WTC11 (cell line): ENCODE results near the gene LRRC49. TPM values are rescaled to one million over a fixed set of nuclear protein-coding genes. Genes with fewer than 3 reads are reported as not detected.

Experiments used
- ATAC-seq: fragments of 200-7000 bp; cut with Tn5 transposase; 2 replicates; pipeline ENCODE4 v1.10.0; 2021; ENCODE audit warnings: mild to moderate bottlenecking, moderate library complexity
- CTCF ChIA-PET: fragments of 300-600 bp; sonication (Branson Sonifier 250); formaldehyde crosslinking; loops from one replicate; lab custom pipeline; 2021; ENCODE audit warnings: antibody characterized with exemption; lab: Charles Lee
- POLR2A ChIA-PET: fragments of 350-600 bp; sonication (Branson Sonifier 250); formaldehyde crosslinking; loops from one replicate; lab custom pipeline; 2021; ENCODE audit warnings: antibody characterized with exemption; lab: Charles Lee
- DNase-seq: peaks from one replicate; pipeline ENCODE4 v3.0.0; 2021; ENCODE audit warnings: low spot score
- H3K27ac Mint-ChIP-seq: 2 replicates; pipeline ENCODE4 v1.8.0; 2021; ENCODE audit warnings: mixed read lengths
- H3K27me3 Mint-ChIP-seq: 2 replicates; pipeline ENCODE4 v1.8.0; 2021; ENCODE audit warnings: low read depth, mild to moderate bottlenecking, moderate library complexity, mixed read lengths
- H3K36me3 Mint-ChIP-seq: 2 replicates; pipeline ENCODE4 v1.8.0; 2021; ENCODE audit warnings: mixed read lengths
- H3K4me1 Mint-ChIP-seq: 2 replicates; pipeline ENCODE4 v1.8.0; 2022; ENCODE audit warnings: mixed read lengths
- H3K4me3 Mint-ChIP-seq: 2 replicates; pipeline ENCODE4 v1.8.0; 2021; ENCODE audit warnings: mild to moderate bottlenecking, moderate library complexity, mixed read lengths
- H3K9me3 Mint-ChIP-seq: 2 replicates; pipeline ENCODE4 v1.8.0; 2021; ENCODE audit warnings: mixed read lengths
- CREM ChIP-seq: sonication (generic); formaldehyde crosslinking; IDR thresholded peaks from 2 replicates; pipeline ENCODE4 v1.8.1; 2022; ENCODE audit warnings: mild to moderate bottlenecking, missing genetic modification reagents, moderate library complexity
- ELF4 ChIP-seq: sonication (generic); formaldehyde crosslinking; IDR thresholded peaks from 2 replicates; pipeline ENCODE4 v1.8.1; 2022; ENCODE audit warnings: low read depth, mild to moderate bottlenecking, moderate library complexity, missing genetic modification reagents
- FOXK1 ChIP-seq: sonication (generic); formaldehyde crosslinking; IDR thresholded peaks from 2 replicates; pipeline ENCODE4 v1.8.0; 2022; ENCODE audit warnings: mild to moderate bottlenecking, moderate library complexity, missing genetic modification reagents
- GABPB1 ChIP-seq: sonication (generic); formaldehyde crosslinking; IDR thresholded peaks from 2 replicates; pipeline ENCODE4 v1.8.1; 2023; ENCODE audit warnings: mild to moderate bottlenecking, missing genetic modification reagents
- GRHL2 ChIP-seq: fragments of 250-450 bp; sonication (Bioruptor Pico); IDR thresholded peaks from 2 replicates; pipeline ENCODE4 v1.8.0; 2022; ENCODE audit warnings: mild to moderate bottlenecking, moderate library complexity; ENCODE audit not compliant: insufficient replicate concordance, severe bottlenecking
- HMGA2 ChIP-seq: fragments of 250-450 bp; sonication (Bioruptor Pico); IDR thresholded peaks from 2 replicates; pipeline ENCODE4 v1.4.0; 2021; ENCODE audit warnings: mild to moderate bottlenecking, moderate library complexity
- JAZF1 ChIP-seq: fragments of 250-450 bp; sonication (Bioruptor Pico); IDR thresholded peaks from 2 replicates; pipeline ENCODE4 v1.9.0; 2021; ENCODE audit warnings: moderate library complexity, mild to moderate bottlenecking, inconsistent platforms
- SP1 ChIP-seq: sonication (generic); formaldehyde crosslinking; conservative IDR thresholded peaks from 2 replicates; pipeline ENCODE4 v1.8.1; 2022; ENCODE audit warnings: missing genetic modification reagents
- TEAD1 ChIP-seq: sonication (generic); formaldehyde crosslinking; IDR thresholded peaks from 2 replicates; pipeline ENCODE4 v1.8.0; 2022; ENCODE audit warnings: mild to moderate bottlenecking, missing genetic modification reagents
- ZBTB21 ChIP-seq: sonication (generic); formaldehyde crosslinking; IDR thresholded peaks from 2 replicates; pipeline ENCODE4 v1.8.1; 2023; ENCODE audit warnings: mild to moderate bottlenecking, missing genetic modification reagents, borderline replicate concordance
- ZNF138 ChIP-seq: sonication (generic); formaldehyde crosslinking; conservative IDR thresholded peaks from 2 replicates; pipeline ENCODE4 v1.8.1; 2022; ENCODE audit warnings: mild to moderate bottlenecking, moderate library complexity, missing genetic modification reagents
- ZNF232 ChIP-seq: sonication (generic); formaldehyde crosslinking; IDR thresholded peaks from 2 replicates; pipeline ENCODE4 v1.8.0; 2022; ENCODE audit warnings: mild to moderate bottlenecking, missing genetic modification reagents
- ZNF423 ChIP-seq: fragments of 250-450 bp; sonication (Bioruptor Pico); IDR thresholded peaks from 2 replicates; pipeline ENCODE4 v2.1.2; 2022; ENCODE audit warnings: mild to moderate bottlenecking, moderate library complexity
- total RNA-seq: library from RNA; stranded (reverse); gene quantifications from 3 replicates; pipeline ENCODE4 v1.2.3, GENCODE V29; 2021
- TF ChIP-seq, protein P1 (sequence below): fragments of 250-450 bp; sonication (Bioruptor Pico); IDR thresholded peaks from 2 replicates; pipeline ENCODE4 v1.8.0; 2021; ENCODE audit warnings: mild to moderate bottlenecking
- TF ChIP-seq, protein P2 (sequence below): fragments of 200-600 bp; IDR thresholded peaks from 2 replicates; pipeline ENCODE4 v1.8.0; 2022; ENCODE audit warnings: antibody characterized with exemption
- TF ChIP-seq, protein P3 (sequence below): sonication (generic); formaldehyde crosslinking; IDR thresholded peaks from 2 replicates; pipeline ENCODE4 v1.8.0; 2022; ENCODE audit warnings: mild to moderate bottlenecking, missing genetic modification reagents
- TF ChIP-seq, protein P4 (sequence below): fragments of 250-450 bp; sonication (Bioruptor Pico); IDR thresholded peaks from 2 replicates; pipeline ENCODE4 v1.9.0; 2021; ENCODE audit warnings: mild to moderate bottlenecking
- TF ChIP-seq, protein P5 (sequence below): fragments of 250-450 bp; sonication (Bioruptor Pico); IDR thresholded peaks from 2 replicates; pipeline ENCODE4 v1.9.0; 2021; ENCODE audit warnings: mild to moderate bottlenecking, borderline replicate concordance
- TF ChIP-seq, protein P6 (sequence below): fragments of 250-450 bp; sonication (Bioruptor Pico); IDR thresholded peaks from 2 replicates; pipeline ENCODE4 v1.9.0; 2021; ENCODE audit warnings: moderate library complexity, mild to moderate bottlenecking, inconsistent platforms, borderline replicate concordance
- TF ChIP-seq, protein P7 (sequence below): sonication (generic); formaldehyde crosslinking; IDR thresholded peaks from 2 replicates; pipeline ENCODE4 v1.8.0; 2022; ENCODE audit warnings: mild to moderate bottlenecking, missing genetic modification reagents
- TF ChIP-seq, protein P8 (sequence below): fragments of 250-450 bp; sonication (Bioruptor Pico); IDR thresholded peaks from 2 replicates; pipeline ENCODE4 v2.1.2; 2022; ENCODE audit warnings: mild to moderate bottlenecking, moderate library complexity
- TF ChIP-seq, protein P9 (sequence below): sonication (generic); formaldehyde crosslinking; IDR thresholded peaks from 2 replicates; pipeline ENCODE4 v1.8.1; 2022; ENCODE audit warnings: low read depth, missing genetic modification reagents, borderline replicate concordance
- TF ChIP-seq, protein P10 (sequence below): sonication (generic); formaldehyde crosslinking; IDR thresholded peaks from 2 replicates; pipeline ENCODE4 v1.8.0; 2022; ENCODE audit warnings: mild to moderate bottlenecking, missing genetic modification reagents

LRRC49 gene
- total RNA-seq, 1 experiment from 2014 or later: 6.9 TPM

DNA sequence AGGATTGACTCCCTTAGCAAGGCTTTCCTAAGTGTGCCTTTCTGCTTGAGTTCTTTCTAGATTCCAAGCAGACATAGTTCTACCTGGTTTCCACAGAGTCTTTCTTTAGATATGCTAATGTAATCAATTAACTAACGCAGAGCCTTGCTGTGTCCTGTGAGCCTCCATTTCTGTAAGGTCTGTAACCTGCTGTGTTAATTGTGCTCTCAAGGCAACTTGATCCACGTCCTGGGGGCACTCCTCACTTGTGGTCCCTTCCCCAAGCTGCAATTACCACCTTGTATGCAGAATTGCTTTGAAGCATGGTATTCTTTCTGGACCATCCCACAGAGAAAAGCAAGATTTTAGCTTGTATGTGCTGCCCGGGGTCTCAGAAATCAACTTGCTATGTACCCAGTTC is 193.2 kb downstream of the LRRC49 start:
- H3K9me3 Mint-ChIP-seq: peaks cover 14% of the 10 kb centered on the region
- POLR2A ChIA-PET: no interaction called here
- no peak overlapping the region for H3K27ac Mint-ChIP-seq
- CTCF ChIA-PET: interaction anchor here (1.2 kb wide), 1 partner anchor 74 kb away, joined by 4 read pairs; no protein-coding TSS in a partner anchor
- peak; percentile 97 for ATAC-seq
- peaks cover 22% of the 10 kb centered on the region for H3K4me1 Mint-ChIP-seq
- peaks cover 5% of the 10 kb centered on the region for H3K36me3 Mint-ChIP-seq
- H3K27me3 Mint-ChIP-seq: peaks cover 99% of the 10 kb centered on the region
- H3K4me3 Mint-ChIP-seq: peak overlapping the region; percentile 20; the same call in 1 of the 2 replicates
- DNase-seq: peak; percentile 44
- peak; percentile 50; the same call in 1 of the 2 replicates for TF ChIP-seq FOXK1
- TF ChIP-seq, protein P1, sequence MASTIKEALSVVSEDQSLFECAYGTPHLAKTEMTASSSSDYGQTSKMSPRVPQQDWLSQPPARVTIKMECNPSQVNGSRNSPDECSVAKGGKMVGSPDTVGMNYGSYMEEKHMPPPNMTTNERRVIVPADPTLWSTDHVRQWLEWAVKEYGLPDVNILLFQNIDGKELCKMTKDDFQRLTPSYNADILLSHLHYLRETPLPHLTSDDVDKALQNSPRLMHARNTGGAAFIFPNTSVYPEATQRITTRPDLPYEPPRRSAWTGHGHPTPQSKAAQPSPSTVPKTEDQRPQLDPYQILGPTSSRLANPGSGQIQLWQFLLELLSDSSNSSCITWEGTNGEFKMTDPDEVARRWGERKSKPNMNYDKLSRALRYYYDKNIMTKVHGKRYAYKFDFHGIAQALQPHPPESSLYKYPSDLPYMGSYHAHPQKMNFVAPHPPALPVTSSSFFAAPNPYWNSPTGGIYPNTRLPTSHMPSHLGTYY: no peak
- TF ChIP-seq JAZF1: no peak
- peak; percentile 48; the same call in 1 of the 2 replicates for TF ChIP-seq ZNF423 (CRISPR knock-in tag)
- TF ChIP-seq, protein P2, sequence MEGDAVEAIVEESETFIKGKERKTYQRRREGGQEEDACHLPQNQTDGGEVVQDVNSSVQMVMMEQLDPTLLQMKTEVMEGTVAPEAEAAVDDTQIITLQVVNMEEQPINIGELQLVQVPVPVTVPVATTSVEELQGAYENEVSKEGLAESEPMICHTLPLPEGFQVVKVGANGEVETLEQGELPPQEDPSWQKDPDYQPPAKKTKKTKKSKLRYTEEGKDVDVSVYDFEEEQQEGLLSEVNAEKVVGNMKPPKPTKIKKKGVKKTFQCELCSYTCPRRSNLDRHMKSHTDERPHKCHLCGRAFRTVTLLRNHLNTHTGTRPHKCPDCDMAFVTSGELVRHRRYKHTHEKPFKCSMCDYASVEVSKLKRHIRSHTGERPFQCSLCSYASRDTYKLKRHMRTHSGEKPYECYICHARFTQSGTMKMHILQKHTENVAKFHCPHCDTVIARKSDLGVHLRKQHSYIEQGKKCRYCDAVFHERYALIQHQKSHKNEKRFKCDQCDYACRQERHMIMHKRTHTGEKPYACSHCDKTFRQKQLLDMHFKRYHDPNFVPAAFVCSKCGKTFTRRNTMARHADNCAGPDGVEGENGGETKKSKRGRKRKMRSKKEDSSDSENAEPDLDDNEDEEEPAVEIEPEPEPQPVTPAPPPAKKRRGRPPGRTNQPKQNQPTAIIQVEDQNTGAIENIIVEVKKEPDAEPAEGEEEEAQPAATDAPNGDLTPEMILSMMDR: no peak
- TF ChIP-seq CREM (CRISPR knock-in tag): no peak
- no peak for TF ChIP-seq GRHL2
- TF ChIP-seq, protein P3, sequence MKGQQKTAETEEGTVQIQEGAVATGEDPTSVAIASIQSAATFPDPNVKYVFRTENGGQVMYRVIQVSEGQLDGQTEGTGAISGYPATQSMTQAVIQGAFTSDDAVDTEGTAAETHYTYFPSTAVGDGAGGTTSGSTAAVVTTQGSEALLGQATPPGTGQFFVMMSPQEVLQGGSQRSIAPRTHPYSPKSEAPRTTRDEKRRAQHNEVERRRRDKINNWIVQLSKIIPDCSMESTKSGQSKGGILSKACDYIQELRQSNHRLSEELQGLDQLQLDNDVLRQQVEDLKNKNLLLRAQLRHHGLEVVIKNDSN (CRISPR knock-in tag): no peak
- TF ChIP-seq, protein P4, sequence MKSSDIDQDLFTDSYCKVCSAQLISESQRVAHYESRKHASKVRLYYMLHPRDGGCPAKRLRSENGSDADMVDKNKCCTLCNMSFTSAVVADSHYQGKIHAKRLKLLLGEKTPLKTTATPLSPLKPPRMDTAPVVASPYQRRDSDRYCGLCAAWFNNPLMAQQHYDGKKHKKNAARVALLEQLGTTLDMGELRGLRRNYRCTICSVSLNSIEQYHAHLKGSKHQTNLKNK (CRISPR knock-in tag): 0 out of 2 replicates have a peak, but pooled peaks have one; percentile 32
- TF ChIP-seq, protein P5, sequence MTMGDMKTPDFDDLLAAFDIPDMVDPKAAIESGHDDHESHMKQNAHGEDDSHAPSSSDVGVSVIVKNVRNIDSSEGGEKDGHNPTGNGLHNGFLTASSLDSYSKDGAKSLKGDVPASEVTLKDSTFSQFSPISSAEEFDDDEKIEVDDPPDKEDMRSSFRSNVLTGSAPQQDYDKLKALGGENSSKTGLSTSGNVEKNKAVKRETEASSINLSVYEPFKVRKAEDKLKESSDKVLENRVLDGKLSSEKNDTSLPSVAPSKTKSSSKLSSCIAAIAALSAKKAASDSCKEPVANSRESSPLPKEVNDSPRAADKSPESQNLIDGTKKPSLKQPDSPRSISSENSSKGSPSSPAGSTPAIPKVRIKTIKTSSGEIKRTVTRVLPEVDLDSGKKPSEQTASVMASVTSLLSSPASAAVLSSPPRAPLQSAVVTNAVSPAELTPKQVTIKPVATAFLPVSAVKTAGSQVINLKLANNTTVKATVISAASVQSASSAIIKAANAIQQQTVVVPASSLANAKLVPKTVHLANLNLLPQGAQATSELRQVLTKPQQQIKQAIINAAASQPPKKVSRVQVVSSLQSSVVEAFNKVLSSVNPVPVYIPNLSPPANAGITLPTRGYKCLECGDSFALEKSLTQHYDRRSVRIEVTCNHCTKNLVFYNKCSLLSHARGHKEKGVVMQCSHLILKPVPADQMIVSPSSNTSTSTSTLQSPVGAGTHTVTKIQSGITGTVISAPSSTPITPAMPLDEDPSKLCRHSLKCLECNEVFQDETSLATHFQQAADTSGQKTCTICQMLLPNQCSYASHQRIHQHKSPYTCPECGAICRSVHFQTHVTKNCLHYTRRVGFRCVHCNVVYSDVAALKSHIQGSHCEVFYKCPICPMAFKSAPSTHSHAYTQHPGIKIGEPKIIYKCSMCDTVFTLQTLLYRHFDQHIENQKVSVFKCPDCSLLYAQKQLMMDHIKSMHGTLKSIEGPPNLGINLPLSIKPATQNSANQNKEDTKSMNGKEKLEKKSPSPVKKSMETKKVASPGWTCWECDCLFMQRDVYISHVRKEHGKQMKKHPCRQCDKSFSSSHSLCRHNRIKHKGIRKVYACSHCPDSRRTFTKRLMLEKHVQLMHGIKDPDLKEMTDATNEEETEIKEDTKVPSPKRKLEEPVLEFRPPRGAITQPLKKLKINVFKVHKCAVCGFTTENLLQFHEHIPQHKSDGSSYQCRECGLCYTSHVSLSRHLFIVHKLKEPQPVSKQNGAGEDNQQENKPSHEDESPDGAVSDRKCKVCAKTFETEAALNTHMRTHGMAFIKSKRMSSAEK (CRISPR knock-in tag): no peak
- TF ChIP-seq ZBTB21 (CRISPR knock-in tag): no peak
- TF ChIP-seq, protein P6, sequence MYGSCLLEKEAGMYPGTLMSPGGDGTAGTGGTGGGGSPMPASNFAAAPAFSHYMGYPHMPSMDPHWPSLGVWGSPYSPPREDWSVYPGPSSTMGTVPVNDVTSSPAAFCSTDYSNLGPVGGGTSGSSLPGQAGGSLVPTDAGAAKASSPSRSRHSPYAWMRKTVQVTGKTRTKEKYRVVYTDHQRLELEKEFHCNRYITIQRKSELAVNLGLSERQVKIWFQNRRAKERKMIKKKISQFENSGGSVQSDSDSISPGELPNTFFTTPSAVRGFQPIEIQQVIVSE (CRISPR knock-in tag): no peak
- TF ChIP-seq, protein P7, sequence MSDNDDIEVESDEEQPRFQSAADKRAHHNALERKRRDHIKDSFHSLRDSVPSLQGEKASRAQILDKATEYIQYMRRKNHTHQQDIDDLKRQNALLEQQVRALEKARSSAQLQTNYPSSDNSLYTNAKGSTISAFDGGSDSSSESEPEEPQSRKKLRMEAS: 0 out of 2 replicates have a peak, but pooled peaks have one; percentile 20
- TF ChIP-seq ZNF232 (CRISPR knock-in tag): no peak
- no peak for TF ChIP-seq ELF4 (CRISPR knock-in tag)
- peak; percentile 86; the same call in 1 of the 2 replicates for TF ChIP-seq TEAD1 (CRISPR knock-in tag)
- TF ChIP-seq ZNF138 (CRISPR knock-in tag): no peak
- TF ChIP-seq, protein P8, sequence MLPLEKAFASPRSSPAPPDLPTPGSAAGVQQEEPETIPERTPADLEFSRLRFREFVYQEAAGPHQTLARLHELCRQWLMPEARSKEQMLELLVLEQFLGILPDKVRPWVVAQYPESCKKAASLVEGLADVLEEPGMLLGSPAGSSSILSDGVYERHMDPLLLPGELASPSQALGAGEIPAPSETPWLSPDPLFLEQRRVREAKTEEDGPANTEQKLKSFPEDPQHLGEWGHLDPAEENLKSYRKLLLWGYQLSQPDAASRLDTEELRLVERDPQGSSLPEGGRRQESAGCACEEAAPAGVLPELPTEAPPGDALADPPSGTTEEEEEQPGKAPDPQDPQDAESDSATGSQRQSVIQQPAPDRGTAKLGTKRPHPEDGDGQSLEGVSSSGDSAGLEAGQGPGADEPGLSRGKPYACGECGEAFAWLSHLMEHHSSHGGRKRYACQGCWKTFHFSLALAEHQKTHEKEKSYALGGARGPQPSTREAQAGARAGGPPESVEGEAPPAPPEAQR (CRISPR knock-in tag): no peak
- TF ChIP-seq, protein P9, sequence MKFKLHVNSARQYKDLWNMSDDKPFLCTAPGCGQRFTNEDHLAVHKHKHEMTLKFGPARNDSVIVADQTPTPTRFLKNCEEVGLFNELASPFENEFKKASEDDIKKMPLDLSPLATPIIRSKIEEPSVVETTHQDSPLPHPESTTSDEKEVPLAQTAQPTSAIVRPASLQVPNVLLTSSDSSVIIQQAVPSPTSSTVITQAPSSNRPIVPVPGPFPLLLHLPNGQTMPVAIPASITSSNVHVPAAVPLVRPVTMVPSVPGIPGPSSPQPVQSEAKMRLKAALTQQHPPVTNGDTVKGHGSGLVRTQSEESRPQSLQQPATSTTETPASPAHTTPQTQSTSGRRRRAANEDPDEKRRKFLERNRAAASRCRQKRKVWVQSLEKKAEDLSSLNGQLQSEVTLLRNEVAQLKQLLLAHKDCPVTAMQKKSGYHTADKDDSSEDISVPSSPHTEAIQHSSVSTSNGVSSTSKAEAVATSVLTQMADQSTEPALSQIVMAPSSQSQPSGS (CRISPR knock-in tag): no peak
- TF ChIP-seq GABPB1 (CRISPR knock-in tag): no peak
- TF ChIP-seq, protein P10, sequence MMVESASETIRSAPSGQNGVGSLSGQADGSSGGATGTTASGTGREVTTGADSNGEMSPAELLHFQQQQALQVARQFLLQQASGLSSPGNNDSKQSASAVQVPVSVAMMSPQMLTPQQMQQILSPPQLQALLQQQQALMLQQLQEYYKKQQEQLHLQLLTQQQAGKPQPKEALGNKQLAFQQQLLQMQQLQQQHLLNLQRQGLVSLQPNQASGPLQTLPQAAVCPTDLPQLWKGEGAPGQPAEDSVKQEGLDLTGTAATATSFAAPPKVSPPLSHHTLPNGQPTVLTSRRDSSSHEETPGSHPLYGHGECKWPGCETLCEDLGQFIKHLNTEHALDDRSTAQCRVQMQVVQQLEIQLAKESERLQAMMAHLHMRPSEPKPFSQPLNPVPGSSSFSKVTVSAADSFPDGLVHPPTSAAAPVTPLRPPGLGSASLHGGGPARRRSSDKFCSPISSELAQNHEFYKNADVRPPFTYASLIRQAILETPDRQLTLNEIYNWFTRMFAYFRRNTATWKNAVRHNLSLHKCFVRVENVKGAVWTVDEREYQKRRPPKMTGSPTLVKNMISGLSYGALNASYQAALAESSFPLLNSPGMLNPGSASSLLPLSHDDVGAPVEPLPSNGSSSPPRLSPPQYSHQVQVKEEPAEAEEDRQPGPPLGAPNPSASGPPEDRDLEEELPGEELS (CRISPR knock-in tag): peak; percentile 34; the same call in 1 of the 2 replicates
- 0 out of 2 replicates have a peak, but pooled peaks have one; percentile 26 for TF ChIP-seq SP1 (CRISPR knock-in tag)
- no peak for TF ChIP-seq HMGA2 (CRISPR knock-in tag)
